Measurements from ENCODE around the gene PRELID1.

DNA sequence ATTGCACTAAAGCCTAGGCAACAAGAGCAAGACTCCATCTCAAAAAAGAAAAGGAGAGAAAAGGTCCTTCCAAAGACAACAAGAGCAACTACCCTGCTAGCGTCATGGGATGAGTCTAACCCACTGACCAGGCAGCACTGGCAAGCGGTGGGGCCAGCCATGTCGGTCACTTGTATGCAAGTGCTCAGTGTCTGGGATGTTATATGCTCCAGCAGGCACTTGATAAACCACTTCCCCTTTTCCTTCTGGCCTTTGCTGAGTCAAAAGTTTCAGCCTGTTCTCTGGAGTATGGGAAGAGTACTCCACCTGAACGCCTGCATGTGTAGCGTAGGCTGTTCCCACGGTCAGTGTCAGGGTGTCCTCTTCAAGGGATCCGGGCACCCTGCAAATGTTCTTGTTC is 17.3 kb downstream of the PRELID1 start:
- TF ChIP-seq, protein P1, sequence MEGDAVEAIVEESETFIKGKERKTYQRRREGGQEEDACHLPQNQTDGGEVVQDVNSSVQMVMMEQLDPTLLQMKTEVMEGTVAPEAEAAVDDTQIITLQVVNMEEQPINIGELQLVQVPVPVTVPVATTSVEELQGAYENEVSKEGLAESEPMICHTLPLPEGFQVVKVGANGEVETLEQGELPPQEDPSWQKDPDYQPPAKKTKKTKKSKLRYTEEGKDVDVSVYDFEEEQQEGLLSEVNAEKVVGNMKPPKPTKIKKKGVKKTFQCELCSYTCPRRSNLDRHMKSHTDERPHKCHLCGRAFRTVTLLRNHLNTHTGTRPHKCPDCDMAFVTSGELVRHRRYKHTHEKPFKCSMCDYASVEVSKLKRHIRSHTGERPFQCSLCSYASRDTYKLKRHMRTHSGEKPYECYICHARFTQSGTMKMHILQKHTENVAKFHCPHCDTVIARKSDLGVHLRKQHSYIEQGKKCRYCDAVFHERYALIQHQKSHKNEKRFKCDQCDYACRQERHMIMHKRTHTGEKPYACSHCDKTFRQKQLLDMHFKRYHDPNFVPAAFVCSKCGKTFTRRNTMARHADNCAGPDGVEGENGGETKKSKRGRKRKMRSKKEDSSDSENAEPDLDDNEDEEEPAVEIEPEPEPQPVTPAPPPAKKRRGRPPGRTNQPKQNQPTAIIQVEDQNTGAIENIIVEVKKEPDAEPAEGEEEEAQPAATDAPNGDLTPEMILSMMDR (IDR thresholded peaks at IDR 0.05) = no peak
- TF ChIP-seq POLR2A (IDR thresholded peaks at IDR 0.05) = no peak
